ENCODE measurements around the gene NACC1.
"Not testable (repeated sequence)": the region's sequence is repeated elsewhere in the genome, so short reads cannot be mapped to it uniquely, and the experiment has no call there.

NACC1 gene

GRCh38 chr19:13166151-13166550, 48.1 kb downstream of the NACC1 start:
- not testable (repeated sequence) for DNase-seq

DNA sequence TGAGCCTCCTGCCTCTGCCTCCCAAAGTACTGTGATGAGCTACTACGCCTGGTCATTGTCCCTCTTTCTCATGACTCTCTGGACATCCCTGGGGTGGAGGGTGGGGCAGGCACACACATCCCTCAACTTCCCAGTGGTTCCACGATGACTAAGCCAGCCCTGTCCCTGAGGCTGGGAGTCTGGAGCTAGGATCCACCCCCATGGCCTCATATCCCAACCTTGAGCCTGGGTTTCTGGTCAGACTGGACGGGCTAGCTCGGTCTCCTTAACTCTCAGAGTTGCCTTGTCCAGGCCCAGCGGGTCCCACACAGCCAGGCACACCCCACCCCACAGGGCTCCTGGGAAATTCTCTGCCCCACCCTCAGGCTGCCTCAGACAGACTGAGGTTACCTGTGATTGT, 51.7 kb downstream of the NACC1 start:
- no peak for DNase-seq

DNA sequence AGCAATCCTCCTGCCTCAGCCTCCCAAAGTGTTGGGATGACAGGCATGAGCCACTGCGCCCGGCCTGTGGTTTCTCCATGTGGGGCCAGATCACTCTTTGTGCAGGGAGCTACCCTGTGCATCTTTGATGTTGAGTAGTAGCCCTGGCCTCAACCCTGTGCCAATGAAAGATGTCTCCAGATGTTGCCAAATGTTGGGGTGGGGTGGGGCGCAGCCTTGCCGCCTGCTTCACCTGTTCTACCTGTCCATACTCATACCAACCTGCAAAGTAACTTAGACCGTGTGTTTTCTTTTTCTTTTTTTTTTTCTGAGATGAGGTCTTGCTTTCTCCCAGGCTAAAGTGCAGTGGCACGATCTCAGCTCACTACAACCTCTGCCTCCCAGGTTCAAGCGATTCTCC, 53.1 kb downstream of the NACC1 start:
- no peak for DNase-seq

DNA sequence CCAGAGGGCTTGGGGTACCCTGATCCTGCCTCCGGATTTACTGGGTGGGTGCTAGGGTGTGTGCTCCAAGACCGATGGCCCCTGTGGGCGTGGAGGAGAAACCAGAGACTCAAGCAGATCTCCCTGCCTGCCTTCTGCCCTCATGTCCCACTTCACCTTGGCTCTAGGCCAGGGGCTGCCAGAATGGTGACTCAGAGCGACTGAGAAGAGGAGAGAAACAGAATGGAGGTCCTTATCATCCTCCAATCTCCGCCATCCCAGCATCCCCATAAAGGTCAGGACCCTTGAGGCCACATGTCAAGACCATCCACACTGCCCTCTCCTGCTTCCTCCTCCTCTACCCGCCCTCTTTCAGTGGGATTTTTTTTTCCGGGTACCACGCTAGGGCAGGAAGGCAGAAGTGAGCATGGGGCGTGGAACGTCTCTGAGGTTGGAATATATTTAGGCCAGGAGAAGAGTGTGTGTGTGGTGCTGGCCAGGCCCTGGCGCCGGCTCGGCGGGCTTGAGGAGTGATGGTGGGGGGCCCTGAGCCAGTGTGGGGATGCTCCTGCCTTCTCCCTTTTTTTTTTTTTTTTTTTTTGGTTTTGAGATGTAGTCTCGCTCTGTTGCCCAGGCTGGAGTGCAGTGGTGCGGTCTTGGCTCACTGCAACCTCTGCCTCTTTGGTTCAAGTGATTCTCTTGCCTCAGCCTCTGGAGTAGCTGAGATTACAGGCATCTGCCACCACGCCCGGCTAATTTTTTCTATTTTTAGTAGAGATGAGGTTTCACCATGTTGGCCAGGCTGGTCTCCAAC, 54.5 kb downstream of the NACC1 start:
- peak; percentile 22 to 33 for DNase-seq

GRCh38 chr19:13173139-13173737, 55.2 kb downstream of the NACC1 start:
- no peak for DNase-seq

DNA sequence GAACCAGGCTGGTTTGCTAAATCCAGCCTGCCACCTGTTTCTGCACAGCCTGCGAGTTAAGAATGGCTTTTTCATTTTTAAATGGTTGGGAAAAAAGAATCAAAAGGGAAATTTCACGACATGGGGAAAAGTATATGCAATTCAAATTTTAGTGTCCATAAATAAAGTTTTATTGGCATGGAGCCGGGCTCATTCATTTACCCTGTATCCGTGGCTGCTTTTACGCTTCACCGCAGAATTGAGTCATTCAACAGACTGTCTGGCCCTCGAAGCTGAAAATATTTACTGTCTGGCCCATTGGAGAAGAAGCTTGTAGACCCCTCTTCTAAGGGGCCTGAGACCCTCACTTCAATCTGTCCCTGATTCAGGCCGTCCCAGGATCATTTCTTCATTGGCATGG, 58.3 kb downstream of the NACC1 start:
- DNase-seq: no peak

- DNase-seq: not testable (repeated sequence)
Measured at GRCh38 chr19:13177584-13177983, 59.5 kb downstream of the NACC1 start.

GRCh38 chr19:13178291-13178690, 60.2 kb downstream of the NACC1 start:
- DNase-seq: not testable (repeated sequence)

DNA sequence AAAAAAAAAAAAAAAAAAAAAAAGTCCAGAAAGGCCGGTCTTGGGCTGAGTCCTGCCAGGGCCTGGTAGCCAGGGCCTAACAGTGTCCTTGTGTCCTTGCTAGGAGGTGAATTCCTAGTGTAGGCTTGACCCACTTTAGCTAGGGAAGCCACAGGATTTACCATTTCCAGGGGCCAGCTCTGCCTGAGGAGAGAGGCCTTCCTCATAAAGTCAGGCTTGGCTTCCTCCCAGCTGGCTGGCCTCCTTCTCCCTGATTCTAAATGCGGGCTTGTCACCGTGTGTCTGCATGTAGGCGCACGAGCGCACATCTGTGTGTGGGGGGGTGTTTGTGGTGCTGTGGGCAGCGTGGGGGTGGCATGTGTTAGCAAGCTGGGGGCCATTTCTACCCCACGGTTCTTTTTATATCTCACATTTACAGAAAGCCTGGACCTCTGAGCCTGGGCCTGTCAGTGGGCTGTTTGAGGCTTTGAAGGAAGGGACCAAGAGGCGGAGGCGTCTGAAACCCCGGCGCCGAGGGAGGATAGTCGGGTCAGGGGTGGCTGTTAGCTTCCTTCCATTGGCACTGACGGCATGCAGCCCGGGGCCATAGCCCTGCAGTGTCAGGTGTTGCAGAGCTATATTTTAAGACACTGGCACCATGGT, 63.8 kb downstream of the NACC1 start:
- peak; percentile 58 to 69 for DNase-seq

- not testable (repeated sequence) for DNase-seq
Measured at GRCh38 chr19:13184926-13185325, 66.9 kb downstream of the NACC1 start.

DNA sequence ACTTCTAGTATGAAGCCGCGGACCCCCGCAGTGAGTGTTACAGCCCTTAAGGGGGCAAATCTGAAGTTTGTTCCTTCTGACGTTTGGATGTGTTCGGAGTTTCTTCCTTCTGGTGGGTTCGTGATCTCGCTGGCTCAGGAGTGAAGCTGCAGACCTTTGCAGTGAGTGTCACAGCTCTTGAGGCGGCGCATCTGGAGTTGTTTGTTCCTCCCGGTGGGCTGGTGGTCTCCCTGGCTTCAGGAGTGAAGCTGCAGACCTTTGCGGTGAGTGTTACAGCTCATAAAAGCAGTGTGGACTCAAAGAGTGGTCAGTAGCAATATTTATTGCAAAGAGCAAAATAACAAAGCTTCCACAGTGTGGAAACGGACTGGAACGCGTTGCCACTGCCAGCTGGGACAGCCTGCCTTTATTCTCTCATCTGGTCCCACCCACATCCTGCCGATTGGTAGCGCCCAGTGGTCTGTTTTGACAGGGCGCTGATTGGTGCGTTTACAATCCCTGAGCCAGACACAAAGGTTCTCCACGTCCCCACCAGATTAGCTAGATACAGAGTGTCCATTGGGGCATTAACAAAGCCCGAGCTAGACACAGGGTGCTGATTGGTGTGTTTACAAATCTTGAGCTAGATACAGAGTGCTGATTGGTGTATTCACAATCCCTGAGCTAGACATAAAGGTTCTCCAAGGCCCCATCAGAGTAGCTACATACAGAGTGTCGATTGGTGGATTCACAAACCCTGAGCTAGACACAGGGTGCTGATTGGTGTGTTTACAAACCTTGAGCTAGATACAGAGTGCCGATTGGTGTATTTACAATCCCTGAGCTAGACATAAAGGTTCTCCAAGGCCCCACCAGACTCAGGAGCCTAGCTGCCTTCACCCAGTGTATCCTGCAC, 67.9 kb downstream of the NACC1 start:
- DNase-seq: not testable (repeated sequence)

DNA sequence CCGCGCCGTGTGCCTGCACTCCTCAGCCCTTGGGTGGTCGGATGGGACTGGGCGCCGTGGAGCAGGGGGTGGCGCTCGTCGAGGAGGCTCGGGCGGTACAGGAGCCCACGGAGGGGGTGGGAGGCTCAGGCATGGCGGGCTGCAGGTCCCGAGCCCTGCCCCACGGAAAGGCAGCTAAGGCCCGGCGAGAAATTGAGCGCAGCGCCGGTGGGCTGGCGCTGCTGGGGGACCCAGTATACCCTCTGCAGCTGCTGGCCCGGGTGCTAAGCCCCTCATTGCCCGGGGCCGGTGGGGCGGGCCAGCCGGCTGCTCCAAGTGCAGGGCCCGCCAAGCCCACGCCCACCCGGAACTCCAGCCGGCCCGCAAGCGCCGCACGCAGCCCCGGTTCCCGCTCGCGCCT, 68.6 kb downstream of the NACC1 start:
- DNase-seq: not testable (repeated sequence)

GRCh38 chr19:13187419-13187818, 69.4 kb downstream of the NACC1 start:
- no peak for DNase-seq

DNA sequence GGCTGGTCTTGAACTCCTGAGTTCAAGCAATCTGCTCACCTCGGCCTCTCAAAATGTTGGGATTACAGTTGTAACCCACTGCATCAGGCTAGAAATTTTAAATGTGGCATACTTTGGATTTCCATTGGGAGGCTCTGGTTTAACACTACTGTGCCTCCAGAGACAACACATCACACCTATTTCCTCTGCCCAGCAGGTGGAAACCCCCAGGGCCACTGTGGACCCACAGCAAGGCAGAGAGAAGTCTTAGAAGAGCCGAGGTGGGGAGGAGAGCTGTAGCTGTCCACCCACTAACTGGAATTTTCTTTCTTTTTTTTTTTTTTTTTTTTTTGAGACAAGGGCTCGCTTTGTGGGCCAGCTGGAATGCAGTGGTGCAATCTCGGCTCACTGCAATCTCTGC, 71.5 kb downstream of the NACC1 start:
- no peak for DNase-seq
